GM12872 (cell line): ENCODE data around the gene FBXO17.

Experiments used
- TF ChIP-seq, protein P1 (sequence below): IDR thresholded peaks from 3 replicates; pipeline ENCODE4 v1.5.1; 2011; ENCODE audit warnings: low read depth, mild to moderate bottlenecking, low read length, moderate library complexity; ENCODE audit not compliant: insufficient read depth

The FBXO17 gene

DNA sequence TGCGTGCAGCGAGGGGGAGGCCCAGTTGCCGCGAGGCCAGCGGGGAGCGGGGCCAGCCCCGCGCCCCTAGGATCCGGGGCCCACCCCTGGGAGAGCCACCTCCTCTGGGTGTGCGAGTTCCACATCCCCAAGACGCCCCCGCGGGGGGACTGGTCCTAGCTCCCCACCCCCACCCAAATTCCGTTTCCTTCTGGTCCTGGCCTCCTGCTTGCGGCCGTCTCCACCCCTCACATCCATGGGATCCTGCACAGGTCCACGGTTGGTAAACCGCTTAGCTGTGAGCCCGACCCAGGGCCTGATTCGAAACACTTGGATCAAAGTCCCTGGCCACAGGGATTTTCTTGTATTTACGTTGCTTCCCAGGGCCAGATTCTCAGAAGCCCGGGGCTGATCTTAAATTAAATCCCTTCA lies 324 bp upstream of the FBXO17 start:
- TF ChIP-seq, protein P1, sequence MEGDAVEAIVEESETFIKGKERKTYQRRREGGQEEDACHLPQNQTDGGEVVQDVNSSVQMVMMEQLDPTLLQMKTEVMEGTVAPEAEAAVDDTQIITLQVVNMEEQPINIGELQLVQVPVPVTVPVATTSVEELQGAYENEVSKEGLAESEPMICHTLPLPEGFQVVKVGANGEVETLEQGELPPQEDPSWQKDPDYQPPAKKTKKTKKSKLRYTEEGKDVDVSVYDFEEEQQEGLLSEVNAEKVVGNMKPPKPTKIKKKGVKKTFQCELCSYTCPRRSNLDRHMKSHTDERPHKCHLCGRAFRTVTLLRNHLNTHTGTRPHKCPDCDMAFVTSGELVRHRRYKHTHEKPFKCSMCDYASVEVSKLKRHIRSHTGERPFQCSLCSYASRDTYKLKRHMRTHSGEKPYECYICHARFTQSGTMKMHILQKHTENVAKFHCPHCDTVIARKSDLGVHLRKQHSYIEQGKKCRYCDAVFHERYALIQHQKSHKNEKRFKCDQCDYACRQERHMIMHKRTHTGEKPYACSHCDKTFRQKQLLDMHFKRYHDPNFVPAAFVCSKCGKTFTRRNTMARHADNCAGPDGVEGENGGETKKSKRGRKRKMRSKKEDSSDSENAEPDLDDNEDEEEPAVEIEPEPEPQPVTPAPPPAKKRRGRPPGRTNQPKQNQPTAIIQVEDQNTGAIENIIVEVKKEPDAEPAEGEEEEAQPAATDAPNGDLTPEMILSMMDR: no peak

DNA sequence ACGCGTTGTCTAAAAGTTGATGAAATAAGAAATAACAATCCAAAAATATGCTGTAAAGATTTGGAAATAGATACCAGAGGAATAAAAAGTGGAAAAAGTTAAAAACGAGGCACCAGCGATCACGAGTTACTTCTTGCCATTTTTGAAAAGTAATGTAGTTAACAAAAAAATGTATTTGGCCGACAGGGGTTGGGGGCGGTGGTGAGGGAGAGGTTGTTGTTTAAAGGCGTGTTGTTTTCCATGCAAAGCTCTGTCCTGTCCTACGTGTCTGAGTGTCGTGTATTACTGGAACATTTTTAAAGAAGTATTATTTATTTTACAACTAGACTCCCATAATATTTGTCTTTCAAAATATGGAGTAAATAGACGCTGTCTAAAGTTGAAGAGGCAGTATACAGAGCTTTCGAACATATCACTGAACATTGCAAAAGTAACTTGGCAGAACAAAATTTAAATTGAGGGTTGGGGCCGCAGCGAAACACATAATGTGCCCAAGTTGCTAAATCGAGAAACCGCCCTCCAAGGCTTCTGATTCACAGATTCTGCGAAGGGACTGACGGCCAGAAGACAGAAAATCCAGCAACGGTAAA lies 823 bp downstream of the FBXO17 start:
- TF ChIP-seq, protein P1: no peak

DNA sequence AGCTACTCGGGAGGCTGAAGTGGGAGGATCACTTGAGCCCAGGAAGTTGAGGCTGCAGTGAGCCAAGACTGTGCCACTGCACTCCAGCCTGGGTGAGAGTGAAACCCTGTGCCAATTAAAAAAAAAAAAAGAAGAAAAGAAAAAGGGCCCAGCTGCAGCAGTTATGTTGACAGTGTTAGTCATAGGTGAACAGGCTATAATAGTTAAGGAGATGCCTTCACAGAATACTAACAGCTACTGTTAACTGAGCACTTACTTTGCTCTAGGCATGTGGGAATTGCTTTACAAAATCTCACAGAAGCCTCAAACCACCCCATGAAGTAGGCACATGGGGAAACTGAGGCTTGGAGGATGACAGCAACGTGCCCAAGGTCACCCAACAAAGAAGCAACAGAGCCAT lies 3.9 kb downstream of the FBXO17 start:
- TF ChIP-seq, protein P1: no peak

DNA sequence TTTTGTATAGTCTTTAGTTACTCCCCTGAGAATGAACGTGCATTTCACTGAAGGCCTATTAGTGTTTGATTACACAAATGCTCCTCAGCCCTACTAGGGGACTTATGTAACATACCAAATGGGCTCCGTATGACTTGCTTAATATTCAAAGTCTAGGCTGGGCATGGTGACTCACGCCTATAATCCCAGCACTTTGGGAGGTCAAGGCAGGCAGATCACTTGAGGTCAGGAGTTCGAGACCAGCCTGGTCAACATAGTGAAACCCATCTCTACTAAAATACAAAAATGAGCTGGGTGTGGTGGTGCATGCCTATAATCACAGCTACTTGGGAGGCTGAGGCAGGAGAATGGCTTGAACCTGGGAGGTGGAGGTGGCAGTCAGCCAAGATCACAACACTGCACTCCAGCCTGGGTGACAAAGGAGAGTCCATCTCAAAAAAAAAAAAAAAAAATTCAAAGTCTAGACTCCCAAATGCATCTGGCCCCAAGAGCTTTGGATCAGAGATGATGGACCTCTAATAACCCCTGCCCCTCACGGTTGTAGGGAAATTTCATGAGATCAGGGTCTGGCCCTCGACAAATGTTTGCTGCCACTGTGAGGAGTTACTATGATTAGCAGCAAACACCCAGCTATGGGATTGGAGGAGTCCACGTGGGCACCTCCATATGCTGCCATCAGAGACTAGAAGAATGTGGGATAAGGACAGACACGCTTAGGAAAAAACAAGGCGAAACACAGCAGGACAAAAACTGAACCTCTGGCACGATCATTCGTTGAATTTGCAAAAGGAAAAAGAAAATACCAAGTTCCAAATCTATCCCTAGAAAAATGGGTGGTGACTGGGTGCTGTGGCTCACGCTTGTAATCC lies 4.6 kb downstream of the FBXO17 start:
- TF ChIP-seq, protein P1: no peak

DNA sequence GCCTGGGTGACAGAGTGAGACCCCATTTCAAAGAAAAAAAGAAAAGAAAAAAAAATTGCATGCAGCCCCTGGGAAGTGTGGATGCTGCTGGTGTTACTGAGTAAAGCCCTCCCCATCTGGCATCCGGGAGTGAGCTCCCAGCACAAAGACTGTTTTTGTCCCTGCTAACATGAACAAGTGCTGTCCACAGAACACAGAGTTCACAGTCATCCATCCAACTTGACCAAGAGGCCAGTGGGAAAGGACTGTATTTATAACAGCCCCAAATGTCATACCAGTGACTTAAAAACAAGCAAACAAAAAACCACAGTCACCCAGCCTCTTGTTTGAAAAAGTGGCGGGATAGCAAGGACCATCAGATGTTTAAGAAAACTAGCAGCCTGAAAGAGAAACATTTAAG lies 10.8 kb downstream of the FBXO17 start:
- TF ChIP-seq, protein P1: no peak

DNA sequence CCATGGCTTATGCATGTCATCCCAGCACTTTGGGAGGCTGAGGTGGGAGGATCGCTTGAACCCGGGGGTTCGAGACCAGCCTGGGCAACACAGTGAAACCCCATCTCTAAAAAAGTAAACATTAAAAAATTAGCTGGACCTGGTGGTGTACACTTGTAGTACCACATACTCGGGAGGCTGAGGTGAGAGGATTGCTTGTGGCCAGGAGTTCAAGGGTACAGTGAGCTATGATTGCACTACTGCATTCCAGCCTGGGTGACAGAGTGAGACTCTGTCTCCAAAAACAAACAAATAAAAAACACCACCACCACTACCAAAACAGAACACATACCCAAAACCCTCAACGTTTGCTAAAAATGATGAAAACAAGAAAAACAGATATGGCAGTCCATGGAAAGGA lies 15.9 kb downstream of the FBXO17 start:
- TF ChIP-seq, protein P1: no peak

DNA sequence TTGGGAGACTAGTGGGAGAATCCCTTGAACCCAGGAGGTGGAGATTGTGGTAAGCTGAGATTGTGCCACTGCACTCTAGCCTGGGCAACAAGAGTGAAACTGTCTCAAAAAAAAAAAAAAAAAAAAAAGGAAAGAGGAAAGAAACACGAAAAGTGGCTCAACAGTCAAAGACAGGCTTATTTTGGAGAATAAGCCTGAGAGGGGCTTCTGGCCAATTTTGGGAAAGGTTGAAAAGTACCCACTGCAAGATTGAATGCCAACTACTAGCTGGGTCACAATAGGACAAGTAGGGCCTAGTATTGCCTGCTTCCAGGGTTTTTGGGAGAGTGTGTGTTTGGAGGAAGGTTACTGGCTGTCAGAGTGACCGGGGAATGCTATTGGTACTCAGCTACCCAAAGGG lies 17.2 kb downstream of the FBXO17 start:
- TF ChIP-seq, protein P1: no peak
